Ovary (tissue), 9 donors: ENCODE data around the gene CFAP61. TPM values are rescaled to one million over a fixed set of nuclear protein-coding genes. Genes with fewer than 3 reads are reported as not detected.

Experiments
- DNase-seq, 5 donors: peaks; one replicate each; pipeline ENCODE4 v3.0.0-alpha.2; 2019 to 2020
- H3K27ac ChIP-seq, 2 donors: fragments of 200-600 bp; one replicate each; pipeline versions ENCODE4 v1.5.1 to v1.8.0; 2019 to 2022
- H3K27me3 ChIP-seq: fragments of 200-600 bp; one replicate; pipeline ENCODE4 v1.8.0; 2022
- H3K36me3 ChIP-seq: fragments of 200-600 bp; sonication (generic); one replicate; pipeline ENCODE4 v1.5.1; 2019
- H3K4me1 ChIP-seq: one replicate; pipeline ENCODE4 v1.8.1; 2013; ENCODE audit warnings: mild to moderate bottlenecking, moderate library complexity; ENCODE audit not compliant: insufficient read depth
- H3K4me3 ChIP-seq: fragments of 200-600 bp; sonication (generic); one replicate; pipeline ENCODE4 v1.5.1; 2017
- H3K9me3 ChIP-seq, 2 donors: fragments of 200-600 bp in 1 of 2; sonication (generic) in 1 of 2; one replicate each; pipeline versions ENCODE4 v1.5.1 to v1.8.1; 2013 to 2019; ENCODE audit warnings: mild to moderate bottlenecking in 1 of 2, moderate library complexity in 1 of 2
- EP300 ChIP-seq: sonication (generic); formaldehyde crosslinking; IDR thresholded peaks from one replicate; pipeline ENCODE4 v1.6.1; 2017; ENCODE audit warnings: antibody characterized with exemption
- POLR2A ChIP-seq: fragments of 450-650 bp; IDR thresholded peaks from one replicate; pipeline ENCODE4 v1.6.1; 2017; ENCODE audit warnings: antibody characterized with exemption, mild to moderate bottlenecking, moderate library complexity
- WGBS, 3 donors: extraction: QIAGEN DNeasy Blood & Tissue Kit in 1 of 3; methylation state at CpG; one replicate each; pipeline versions ENCODE4 v1.1.5 to v1.1.7; 2013 to 2017; 5-methylcytosine and 5-hydroxymethylcytosine counted together
- intact Hi-C, 4 donors: fragments of 100-400 bp; cut with DNase I; formaldehyde crosslinking; loops; one replicate each; pipeline versions ENCODE4 v1.11.0 to v1.15.1; 2022 to 2023
- polyA plus RNA-seq, 2 donors: library from polyadenylated mRNA; stranded (reverse); fragments of 200-250 nt in 1 of 2; fragments of 350-450 nt in 1 of 2; fragmentation: Illumina TruSeq in 1 of 2; extraction: RNeasy Lipid Tissue Mini Kit (QIAGEN cat#74804) in 1 of 2; gene quantifications; one replicate each; pipeline ENCODE4 v1.2.3, GENCODE V29; 2013 to 2014
- small RNA-seq: library from RNA; depleted of rRNA; stranded (forward); fragments of <200 nt; gene quantifications from one replicate; pipeline ENCODE3, GENCODE V24; 2016
- total RNA-seq, 7 donors: library from RNA; depleted of rRNA in 2 of 7; stranded (reverse); fragments of >200 nt in 2 of 7; fragmentation: NEBNext Ultra II Directional in 3 of 7; extraction: Animal tissue kit (Norgen Biotek cat#: 25700) in 3 of 7; gene quantifications; one replicate each; pipeline versions ENCODE4 v1.1.0 to v1.2.4, GENCODE V29; 2016 to 2023
- TF ChIP-seq, protein P1 (sequence below), 3 donors: fragments of 450-650 bp in 2 of 3; fragments of 200-600 bp in 1 of 3; IDR thresholded peaks; one replicate each; pipeline versions ENCODE4 v1.5.1 to v1.8.0; 2016 to 2022; ENCODE audit warnings: antibody characterized with exemption in 3 of 3, mild to moderate bottlenecking in 1 of 3
- donor health status: DM: no; HTN: no; CAD: no; lungs with moderate emphysema.
- donor health status: DM: no; HTN: no; CAD: no.
- donor health status: Bipolar disorder and iron deficiency.
- donor health status: DM: yes; HTN: yes; CAD: no.
- donor health status: DM: no; HTN: no; CAD: no.
- donor health status: DM: yes; HTN: yes; CAD: no.

Gene CFAP61
- total and polyA plus RNA-seq, 9 donors = 0.12 to 13.1 (median 0.96) TPM; not detected in 1

DNA sequence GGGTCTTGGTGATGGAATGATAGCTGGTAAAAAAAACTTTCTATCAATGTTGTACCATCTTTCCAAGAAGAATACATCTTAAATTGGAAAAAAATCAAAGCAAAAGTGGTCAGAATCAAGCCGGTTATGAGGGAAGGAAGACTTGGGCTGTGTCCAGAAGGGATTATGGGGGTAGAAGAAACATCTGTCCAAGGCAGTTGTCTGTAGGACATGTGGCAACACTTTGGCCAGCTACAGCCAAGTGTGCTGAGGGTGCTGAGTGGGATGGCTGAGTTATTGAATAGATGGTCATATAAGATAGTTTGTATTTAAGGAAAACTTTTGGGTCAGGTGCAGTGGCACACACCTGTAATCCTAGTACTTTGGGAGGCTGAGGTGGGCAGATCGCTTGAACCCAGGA, 354.0 kb downstream of the CFAP61 start:
- DNase-seq = no peak
- no peaks in the 10 kb centered on the region for H3K36me3 ChIP-seq
- H3K27ac ChIP-seq = no peak overlapping the region
- H3K4me3 ChIP-seq = no peak overlapping the region
- WGBS, 3 donors = 77 to 84% (median 81%) methylated on average over 2 of the region's 2 CpGs
- H3K4me1 ChIP-seq = peaks cover 2% of the 10 kb centered on the region
- intact Hi-C loops = loop anchor here in 1 of 4 donors (10.0 kb wide), 1 partner anchor 58 kb away; no protein-coding TSS in a partner anchor
- H3K27me3 ChIP-seq = no peaks in the 10 kb centered on the region
- no peak for TF ChIP-seq POLR2A
- no peak for TF ChIP-seq EP300
- TF ChIP-seq, protein P1, sequence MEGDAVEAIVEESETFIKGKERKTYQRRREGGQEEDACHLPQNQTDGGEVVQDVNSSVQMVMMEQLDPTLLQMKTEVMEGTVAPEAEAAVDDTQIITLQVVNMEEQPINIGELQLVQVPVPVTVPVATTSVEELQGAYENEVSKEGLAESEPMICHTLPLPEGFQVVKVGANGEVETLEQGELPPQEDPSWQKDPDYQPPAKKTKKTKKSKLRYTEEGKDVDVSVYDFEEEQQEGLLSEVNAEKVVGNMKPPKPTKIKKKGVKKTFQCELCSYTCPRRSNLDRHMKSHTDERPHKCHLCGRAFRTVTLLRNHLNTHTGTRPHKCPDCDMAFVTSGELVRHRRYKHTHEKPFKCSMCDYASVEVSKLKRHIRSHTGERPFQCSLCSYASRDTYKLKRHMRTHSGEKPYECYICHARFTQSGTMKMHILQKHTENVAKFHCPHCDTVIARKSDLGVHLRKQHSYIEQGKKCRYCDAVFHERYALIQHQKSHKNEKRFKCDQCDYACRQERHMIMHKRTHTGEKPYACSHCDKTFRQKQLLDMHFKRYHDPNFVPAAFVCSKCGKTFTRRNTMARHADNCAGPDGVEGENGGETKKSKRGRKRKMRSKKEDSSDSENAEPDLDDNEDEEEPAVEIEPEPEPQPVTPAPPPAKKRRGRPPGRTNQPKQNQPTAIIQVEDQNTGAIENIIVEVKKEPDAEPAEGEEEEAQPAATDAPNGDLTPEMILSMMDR (IDR thresholded peaks at IDR 0.05) = no peak
- no peaks in the 10 kb centered on the region for H3K9me3 ChIP-seq

DNA sequence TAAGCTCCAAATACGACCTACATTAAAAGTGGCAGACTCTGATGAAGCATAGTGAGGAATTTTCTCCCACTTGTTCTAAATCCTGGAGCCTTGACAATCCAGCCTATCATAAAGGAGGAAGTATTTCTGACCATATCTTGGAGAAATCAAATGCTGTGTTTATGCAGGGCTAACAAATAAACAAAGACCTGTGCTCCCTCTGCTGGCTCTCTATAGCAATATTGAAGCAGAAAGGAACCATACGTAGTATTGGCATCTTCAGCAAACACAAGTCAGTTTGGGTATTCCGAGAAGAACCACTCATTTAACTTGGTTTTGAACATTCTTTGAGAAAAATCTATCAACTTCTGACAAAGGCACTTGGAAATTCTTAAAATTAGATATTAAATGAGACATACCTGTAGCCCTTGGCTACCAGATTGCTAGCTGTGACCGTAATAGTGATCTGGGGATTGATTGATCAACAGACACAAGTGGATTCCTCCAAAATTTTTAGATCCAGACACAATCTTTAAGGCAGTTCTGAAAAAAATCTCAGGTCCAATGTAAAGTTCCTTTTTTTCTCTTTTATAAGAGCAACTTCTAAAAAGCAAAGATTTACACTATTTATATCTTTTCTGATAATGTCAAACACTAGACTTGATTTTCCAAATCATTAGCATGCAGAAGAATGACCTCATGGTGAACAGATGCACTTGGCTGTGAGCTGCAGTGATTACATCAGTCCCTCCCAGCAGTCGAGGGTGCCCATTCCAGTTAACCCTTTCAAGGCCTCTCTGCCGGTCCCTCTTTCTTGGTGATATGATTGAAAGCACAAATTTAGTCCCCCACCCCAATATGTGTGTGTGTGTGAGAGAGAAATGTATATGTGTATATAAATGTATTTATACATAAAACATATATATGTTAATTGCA, 355.8 kb downstream of the CFAP61 start:
- whole genome bisulfite sequencing, 3 donors = 71 to 78% (median 78%) methylated on average over 6 of the region's 6 CpGs
- no peaks in the 10 kb centered on the region for H3K36me3 ChIP-seq
- TF ChIP-seq, protein P1 (IDR thresholded peaks at IDR 0.05) = no peak
- TF ChIP-seq POLR2A (no peak), EP300 (no peak)
- no peaks in the 10 kb centered on the region for H3K9me3 ChIP-seq
- peaks cover 2% of the 10 kb centered on the region for H3K4me1 ChIP-seq
- H3K4me3 ChIP-seq = no peak overlapping the region
- DNase-seq = no peak
- H3K27me3 ChIP-seq = no peaks in the 10 kb centered on the region
- H3K27ac ChIP-seq = no peak overlapping the region
- intact Hi-C loops = loop anchor here in 1 of 4 donors (10.0 kb wide), 1 partner anchor 57 kb away; no protein-coding TSS in a partner anchor

DNA sequence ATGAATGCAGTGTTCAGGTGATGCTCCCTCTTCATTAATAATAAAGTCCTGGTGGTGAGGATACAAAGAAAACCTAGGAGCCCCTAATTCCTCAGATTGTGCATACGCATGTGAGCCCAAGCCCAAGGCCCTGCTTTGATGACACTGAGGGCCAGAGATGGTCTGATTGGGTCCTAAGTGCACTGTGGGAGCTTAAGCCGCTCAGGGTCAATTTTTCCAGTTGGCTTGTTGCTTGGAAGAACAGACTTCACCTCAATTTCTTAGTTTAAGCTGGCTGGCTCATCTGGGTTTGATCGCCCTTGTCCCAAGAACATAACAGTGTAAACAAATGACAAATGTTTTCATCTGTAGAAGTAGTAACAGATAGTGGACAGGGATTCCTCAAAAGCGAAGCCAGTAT, 357.0 kb downstream of the CFAP61 start:
- Histone ChIP-seq H3K4me3 (no peak overlapping the region), H3K27me3 (no peaks in the 10 kb centered on the region), H3K4me1 (peaks cover 2% of the 10 kb centered on the region), H3K27ac (no peak overlapping the region), H3K9me3 (no peaks in the 10 kb centered on the region), H3K36me3 (no peaks in the 10 kb centered on the region)
- intact Hi-C loops = loop anchor here in 1 of 4 donors (10.0 kb wide), 1 partner anchor 55 kb away; no protein-coding TSS in a partner anchor
- DNase-seq = no peak
- TF ChIP-seq, protein P1 (IDR thresholded peaks at IDR 0.05) = no peak
- TF ChIP-seq POLR2A = no peak
- TF ChIP-seq EP300 = no peak
- 95 to 99% (median 98%) methylated on average over 4 of the region's 4 CpGs for WGBS, 3 donors

Small RNAs within 50 kb of the gene (small RNA-seq; reads per million reads assigned to genes)
- not detected for gene RN7SL690P

Other genes starting within 250 kb of the CFAP61 start
- 10 to 100 TPM; 19.4 to 58.6 (median 43.3) TPM for gene NAA20, start 35.2 kb upstream of the CFAP61 start, total RNA-seq
- 10 to 100 TPM; 48.6 to 67.6 TPM for gene NAA20, start 35.2 kb upstream of the CFAP61 start, polyA plus RNA-seq
- gene CRNKL1, start 66 bp upstream of the CFAP61 start, total RNA-seq = 10 to 100 TPM; 19.4 to 25.0 (median 22.8) TPM
- gene CRNKL1, start 66 bp upstream of the CFAP61 start, polyA plus RNA-seq = 10 to 100 TPM; 12.7 to 22.4 TPM